ENCODE results near the gene PODXL2.

PODXL2 gene

DNA sequence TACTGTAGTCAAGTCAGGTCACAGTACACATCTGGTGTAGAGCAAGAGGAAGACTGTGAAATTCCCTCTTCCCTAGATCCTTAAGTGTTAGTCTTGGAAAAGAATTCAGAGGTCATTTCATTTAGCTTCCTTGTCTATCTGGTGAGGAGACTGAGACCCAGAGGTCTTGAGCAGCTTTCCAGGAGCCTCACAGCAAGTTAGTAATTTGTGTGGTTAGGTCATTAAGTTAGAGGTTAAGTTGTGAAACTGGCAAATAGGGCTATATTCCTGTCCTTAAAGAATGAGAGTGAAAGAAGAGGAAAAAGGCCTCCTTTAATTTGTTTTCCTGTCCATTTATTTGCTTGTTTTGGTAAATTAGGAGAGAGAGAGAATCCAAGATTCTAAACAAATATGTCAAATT lies 9.0 kb downstream of the PODXL2 start:
- TF ChIP-seq, protein P1, sequence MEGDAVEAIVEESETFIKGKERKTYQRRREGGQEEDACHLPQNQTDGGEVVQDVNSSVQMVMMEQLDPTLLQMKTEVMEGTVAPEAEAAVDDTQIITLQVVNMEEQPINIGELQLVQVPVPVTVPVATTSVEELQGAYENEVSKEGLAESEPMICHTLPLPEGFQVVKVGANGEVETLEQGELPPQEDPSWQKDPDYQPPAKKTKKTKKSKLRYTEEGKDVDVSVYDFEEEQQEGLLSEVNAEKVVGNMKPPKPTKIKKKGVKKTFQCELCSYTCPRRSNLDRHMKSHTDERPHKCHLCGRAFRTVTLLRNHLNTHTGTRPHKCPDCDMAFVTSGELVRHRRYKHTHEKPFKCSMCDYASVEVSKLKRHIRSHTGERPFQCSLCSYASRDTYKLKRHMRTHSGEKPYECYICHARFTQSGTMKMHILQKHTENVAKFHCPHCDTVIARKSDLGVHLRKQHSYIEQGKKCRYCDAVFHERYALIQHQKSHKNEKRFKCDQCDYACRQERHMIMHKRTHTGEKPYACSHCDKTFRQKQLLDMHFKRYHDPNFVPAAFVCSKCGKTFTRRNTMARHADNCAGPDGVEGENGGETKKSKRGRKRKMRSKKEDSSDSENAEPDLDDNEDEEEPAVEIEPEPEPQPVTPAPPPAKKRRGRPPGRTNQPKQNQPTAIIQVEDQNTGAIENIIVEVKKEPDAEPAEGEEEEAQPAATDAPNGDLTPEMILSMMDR (IDR thresholded peaks at IDR 0.05; ENCODE audit: control extremely low read depth, extremely low read depth, low read depth, missing control alignments) = no peak
- ChIA-PET CTCF (interaction anchor here (0.6 to 3.2 kb wide), 2 partner anchors 11 to 14 kb away, joined by 3 to 21 read pairs; no protein-coding TSS in a partner anchor), POLR2A (no interaction called here)
- DNase-seq (ENCODE audit: extremely low spot score) = no peak

DNA sequence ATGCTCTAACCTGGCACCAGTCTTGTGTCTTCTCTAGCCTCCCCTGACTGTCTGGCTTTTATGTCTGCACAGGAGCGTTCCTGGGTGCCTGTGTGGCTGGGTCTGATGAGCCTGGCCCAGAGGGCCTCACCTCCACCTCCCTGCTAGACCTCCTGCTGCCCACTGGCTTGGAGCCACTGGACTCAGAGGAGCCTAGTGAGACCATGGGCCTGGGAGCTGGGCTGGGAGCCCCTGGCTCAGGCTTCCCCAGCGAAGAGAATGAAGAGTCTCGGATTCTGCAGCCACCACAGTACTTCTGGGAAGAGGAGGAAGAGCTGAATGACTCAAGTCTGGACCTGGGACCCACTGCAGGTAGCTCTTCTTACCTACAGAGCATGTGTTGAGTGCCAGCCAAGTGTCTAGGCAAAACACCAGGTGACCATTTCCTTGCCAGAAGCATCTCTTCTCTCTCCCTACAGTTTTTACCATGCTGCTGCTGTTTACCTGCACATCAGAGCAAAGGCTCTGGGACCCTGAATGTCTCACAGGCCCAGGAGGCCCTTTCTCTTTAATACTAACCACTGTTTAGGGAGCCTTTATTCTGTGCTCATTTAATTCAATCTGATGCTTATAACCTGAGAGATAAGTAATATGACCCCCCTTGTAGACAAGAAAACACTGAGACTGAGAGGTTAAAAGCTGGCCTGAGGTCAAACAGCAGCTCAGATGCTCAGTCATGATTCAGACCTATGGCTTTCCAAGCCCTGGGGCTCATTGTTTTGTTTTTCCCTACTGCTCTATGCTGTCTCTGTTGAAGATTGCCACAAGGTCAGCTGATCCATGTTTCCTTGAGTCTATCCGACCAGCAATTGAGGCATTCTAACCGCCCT lies 10.4 kb downstream of the PODXL2 start:
- ChIA-PET POLR2A (no interaction called here), CTCF (interaction anchor here (1.2 to 1.6 kb wide), 3 partner anchors 8 to 14 kb away, joined by 3 to 7 read pairs (median 4); no protein-coding TSS in a partner anchor)
- no peak for DNase-seq (ENCODE audit: extremely low spot score)
- TF ChIP-seq, protein P1 (IDR thresholded peaks at IDR 0.05; ENCODE audit: control extremely low read depth, extremely low read depth, low read depth, missing control alignments) = no peak

DNA sequence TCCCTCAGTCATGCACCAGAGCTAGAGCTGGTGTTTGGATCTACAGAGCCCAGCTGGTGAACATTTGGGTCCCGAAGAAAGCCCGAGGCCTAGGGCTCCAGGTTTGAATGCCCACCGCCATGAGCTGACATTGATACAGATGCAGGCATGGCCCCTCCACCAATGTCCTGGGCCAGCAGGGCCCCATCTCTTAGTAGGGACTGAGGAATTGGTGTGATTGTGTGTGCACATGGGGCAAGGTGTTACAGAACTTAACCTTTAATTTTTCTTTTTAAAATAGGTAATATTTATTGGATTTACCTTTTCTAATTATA lies 11.0 kb downstream of the PODXL2 start:
- ChIA-PET CTCF (interaction anchor here (1.2 to 1.6 kb wide), 2 partner anchors 11 to 13 kb away, joined by 4 to 7 read pairs; no protein-coding TSS in a partner anchor), POLR2A (no interaction called here)
- TF ChIP-seq, protein P1 (IDR thresholded peaks at IDR 0.05; ENCODE audit: control extremely low read depth, extremely low read depth, low read depth, missing control alignments) = no peak
- DNase-seq (ENCODE audit: extremely low spot score) = no peak

DNA sequence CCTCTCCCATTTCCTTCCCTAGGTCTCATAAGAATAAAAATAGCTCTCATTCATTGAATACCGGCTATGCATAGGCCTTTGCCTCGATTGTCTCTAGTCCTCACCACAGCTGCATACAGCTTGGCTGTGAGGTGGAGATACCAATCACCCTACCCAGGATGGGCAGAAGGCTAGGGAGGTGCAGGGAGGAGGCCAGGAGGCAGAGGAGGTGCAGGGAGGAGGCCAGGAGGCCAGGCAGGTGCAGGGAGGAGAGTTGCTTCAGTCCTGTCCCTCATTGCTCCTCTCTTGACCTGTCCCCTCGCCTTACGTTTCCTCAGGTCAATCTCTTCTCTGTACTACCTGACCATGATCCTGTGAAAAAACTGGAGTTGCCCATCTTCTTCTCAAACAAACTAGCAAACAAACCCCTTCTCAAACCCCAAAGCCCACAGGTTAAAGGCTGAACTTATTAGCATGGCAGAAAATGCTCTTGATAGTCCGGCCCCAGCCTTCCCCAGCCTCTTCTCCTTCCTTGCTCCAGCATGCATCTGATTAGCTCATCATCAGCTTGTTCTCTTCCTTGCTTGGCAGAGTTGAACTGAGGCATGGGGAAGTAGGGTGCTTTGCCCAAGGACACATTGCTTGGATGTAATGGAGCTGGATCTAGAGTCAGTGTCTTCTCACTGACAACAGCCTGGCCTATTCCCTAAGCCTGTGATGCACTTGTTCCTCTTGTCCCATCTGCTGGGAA lies 15.8 kb downstream of the PODXL2 start:
- ChIA-PET POLR2A (no interaction called here), CTCF (interaction anchor here (1.3 to 3.3 kb wide), 5 partner anchors 7 to 12 kb away, joined by 3 to 18 read pairs (median 6); no protein-coding TSS in a partner anchor)
- DNase-seq (ENCODE audit: extremely low spot score) = no peak
- TF ChIP-seq, protein P1 (IDR thresholded peaks at IDR 0.05; ENCODE audit: control extremely low read depth, extremely low read depth, low read depth, missing control alignments) = no peak

DNA sequence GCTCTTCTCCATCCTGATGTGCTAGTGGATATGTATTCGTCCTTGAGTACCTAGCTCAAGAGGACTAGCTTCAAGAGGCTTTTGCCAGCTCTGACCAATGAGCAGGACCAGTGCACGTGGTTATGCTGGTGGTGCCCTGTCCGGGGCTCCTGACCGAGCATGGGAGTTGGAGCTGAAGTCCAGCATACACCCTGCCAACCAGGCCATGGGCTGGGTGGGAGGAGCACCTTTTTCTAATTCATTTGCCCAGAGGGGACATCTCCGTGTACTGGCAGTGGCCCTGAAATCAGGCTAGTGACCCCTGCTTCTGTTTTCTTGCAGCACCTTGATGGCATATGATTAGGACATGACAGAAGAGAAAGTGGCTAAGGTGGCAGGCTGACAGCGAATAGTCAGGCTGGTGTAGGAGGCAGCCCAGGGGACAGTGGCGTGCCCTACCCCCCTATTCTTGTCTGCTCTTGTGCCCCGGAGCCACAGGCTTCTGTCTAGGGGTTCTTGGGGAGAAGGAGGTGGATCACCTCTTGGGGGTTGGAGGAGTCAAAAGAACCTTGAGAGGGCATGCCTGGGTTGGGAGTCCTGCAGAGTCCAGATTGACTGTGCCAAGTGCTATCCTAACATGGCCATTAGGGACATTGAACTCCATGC lies 16.5 kb downstream of the PODXL2 start:
- ChIA-PET CTCF (interaction anchor here (1.3 to 3.3 kb wide), 3 partner anchors 10 to 12 kb away, joined by 3 to 11 read pairs (median 6); no protein-coding TSS in a partner anchor), POLR2A (no interaction called here)
- TF ChIP-seq, protein P1 (IDR thresholded peaks at IDR 0.05; ENCODE audit: control extremely low read depth, extremely low read depth, low read depth, missing control alignments) = no peak

DNA sequence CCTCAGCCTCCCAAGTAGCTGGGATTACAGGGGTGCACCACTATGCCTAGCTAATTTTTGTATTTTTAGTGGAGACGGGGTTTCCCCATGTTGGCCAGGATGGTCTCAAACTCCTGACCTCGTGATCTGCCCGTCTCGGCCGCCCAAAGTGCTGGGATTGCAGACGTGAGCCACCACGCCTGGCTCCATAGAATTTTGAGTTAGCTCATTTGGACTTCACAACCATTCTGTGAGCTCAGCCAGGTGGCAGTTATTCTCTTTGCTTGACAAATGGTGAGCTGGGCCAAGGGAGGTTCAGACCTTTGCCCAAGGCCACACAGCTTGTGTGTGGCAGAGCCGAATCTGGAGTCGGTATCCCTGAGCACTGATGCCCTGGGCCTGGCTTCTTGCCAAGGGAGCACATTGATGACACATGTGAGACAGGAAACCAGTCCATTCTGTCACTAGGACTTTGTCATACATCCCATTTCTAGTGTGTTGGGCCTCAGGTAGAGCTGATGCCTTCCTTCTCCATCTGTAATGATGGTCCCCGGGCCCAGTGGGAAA lies 17.6 kb downstream of the PODXL2 start:
- DNase-seq (ENCODE audit: extremely low spot score) = no peak
- ChIA-PET POLR2A (no interaction called here), CTCF (interaction anchor here (0.9 to 3.3 kb wide), 8 partner anchors 7 to 325 kb away, joined by 3 to 13 read pairs (median 4); no protein-coding TSS in a partner anchor)
- TF ChIP-seq, protein P1 (IDR thresholded peaks at IDR 0.05; ENCODE audit: control extremely low read depth, extremely low read depth, low read depth, missing control alignments) = no peak

More for the DNA sequence above, 16.5 kb downstream of the PODXL2 start:
- no peak for DNase-seq (ENCODE audit: extremely low spot score)

All from GM10248 (cell line).